Glutamatergic neuron (in vitro differentiated cells): ENCODE results near the gene LSM3. TPM values are rescaled to one million over a fixed set of nuclear protein-coding genes. Genes with fewer than 3 reads are reported as not detected.

Experiments
- DNase-seq: peaks from one replicate; pipeline ENCODE4 v3.0.0; 2022
- H3K27ac Mint-ChIP-seq: one replicate; pipeline ENCODE4 v1.8.0; 2020; ENCODE audit warnings: mild to moderate bottlenecking, mixed read lengths, inconsistent platforms; ENCODE audit not compliant: unreplicated experiment
- H3K27me3 Mint-ChIP-seq: one replicate; pipeline ENCODE4 v1.8.0; 2020; ENCODE audit warnings: mild to moderate bottlenecking, moderate library complexity, mixed read lengths, inconsistent platforms; ENCODE audit not compliant: unreplicated experiment
- H3K36me3 Mint-ChIP-seq: one replicate; pipeline ENCODE4 v1.8.0; 2020; ENCODE audit warnings: mild to moderate bottlenecking, mixed read lengths, inconsistent platforms; ENCODE audit not compliant: unreplicated experiment
- H3K4me1 Mint-ChIP-seq: one replicate; pipeline ENCODE4 v1.8.0; 2020; ENCODE audit warnings: mild to moderate bottlenecking, low read depth, mixed read lengths, inconsistent platforms; ENCODE audit not compliant: unreplicated experiment
- H3K4me3 Mint-ChIP-seq: one replicate; pipeline ENCODE4 v1.8.0; 2020; ENCODE audit warnings: mild to moderate bottlenecking, mixed read lengths, inconsistent platforms; ENCODE audit not compliant: unreplicated experiment
- H3K9me3 Mint-ChIP-seq: one replicate; pipeline ENCODE4 v1.8.0; 2020; ENCODE audit warnings: mild to moderate bottlenecking, moderate library complexity, mixed read lengths, inconsistent platforms; ENCODE audit not compliant: unreplicated experiment
- CTCF ChIP-seq: fragments of 200-600 bp; sonication (generic); IDR thresholded peaks from one replicate; pipeline ENCODE4 v1.5.0; 2021; ENCODE audit not compliant: partially characterized antibody, unreplicated experiment
- total RNA-seq: library from RNA; stranded (reverse); fragmentation: NEBNext Ultra II Directional; extraction: Animal tissue kit (Norgen Biotek cat#: 25700); gene quantifications from one replicate; pipeline ENCODE4 v1.2.1, GENCODE V29; 2021; ENCODE audit not compliant: unreplicated experiment

The LSM3 gene
- total RNA-seq, 1 donor from 2014 or later: 8.4 TPM

- Mint-ChIP-seq H3K4me3 (no peak overlapping the region), H3K4me1 (peaks cover 6% of the 10 kb centered on the region), H3K27ac (no peak overlapping the region), H3K27me3 (peaks cover 9% of the 10 kb centered on the region), H3K9me3 (no peaks in the 10 kb centered on the region), H3K36me3 (no peaks in the 10 kb centered on the region)
- DNase-seq: no peak
- no peak for TF ChIP-seq CTCF
Measured at GRCh38 chr3:14143271-14144225, 35.1 kb upstream of the LSM3 start.

DNA sequence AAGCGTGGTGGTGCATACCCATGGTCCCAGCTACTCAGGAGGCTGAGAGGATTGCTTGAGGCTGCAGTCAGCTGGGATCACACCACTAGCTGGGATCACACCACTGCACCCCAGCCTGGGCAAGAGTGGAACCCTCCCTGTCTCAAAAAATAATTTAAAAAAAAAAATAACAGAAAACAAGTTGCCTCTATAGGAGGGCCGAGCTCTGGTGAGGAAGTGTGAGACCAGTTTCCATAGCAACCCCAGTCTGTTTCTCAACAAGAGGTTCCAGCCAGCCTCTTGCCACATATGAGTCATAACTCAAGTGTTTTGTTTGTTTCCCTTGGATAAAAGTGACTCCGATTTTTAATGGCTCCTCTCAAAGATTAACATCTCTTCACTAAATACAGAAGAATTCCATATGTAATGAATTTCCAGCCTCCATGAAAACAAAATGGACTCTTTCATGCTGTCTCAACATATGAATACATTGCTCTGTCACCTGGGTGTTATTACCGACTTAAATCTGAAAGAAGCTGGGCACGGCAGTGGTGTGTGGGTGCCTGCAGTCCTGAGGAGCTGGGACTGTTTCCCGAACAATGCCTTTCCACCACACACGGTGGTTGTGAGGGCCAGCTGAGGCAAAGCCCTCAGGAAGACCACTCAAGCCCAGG is 34.1 kb upstream of the LSM3 start:
- DNase-seq: no peak
- peaks cover 6% of the 10 kb centered on the region for H3K27me3 Mint-ChIP-seq
- no peak overlapping the region for H3K4me3 Mint-ChIP-seq
- no peak for TF ChIP-seq CTCF
- H3K9me3 Mint-ChIP-seq: no peaks in the 10 kb centered on the region
- peaks cover 5% of the 10 kb centered on the region for H3K4me1 Mint-ChIP-seq
- H3K27ac Mint-ChIP-seq: no peak overlapping the region
- no peaks in the 10 kb centered on the region for H3K36me3 Mint-ChIP-seq

DNA sequence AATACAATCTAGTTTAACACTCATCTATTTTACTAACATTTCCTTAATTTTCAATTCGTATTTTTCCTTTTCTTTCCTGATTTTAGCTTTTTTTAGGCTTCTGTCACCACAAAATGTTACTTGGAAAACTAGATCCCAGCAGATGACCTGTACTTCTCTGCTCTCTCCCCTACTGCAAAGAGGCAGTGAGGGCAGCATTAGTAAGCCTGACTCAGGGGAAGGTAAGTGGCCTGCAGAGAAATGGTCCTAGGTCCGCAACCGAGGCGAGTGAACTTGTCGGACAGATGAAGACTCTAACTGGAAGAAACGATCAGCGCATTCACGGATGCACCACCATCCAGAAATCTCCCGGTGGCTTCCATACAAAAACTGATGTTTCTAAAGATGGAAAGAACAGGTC is 33.4 kb upstream of the LSM3 start:
- TF ChIP-seq CTCF: no peak
- Mint-ChIP-seq H3K27me3 (peaks cover 5% of the 10 kb centered on the region), H3K4me3 (no peak overlapping the region)

GRCh38 chr3:14145670-14146380 is 32.8 kb upstream of the LSM3 start:
- no peak overlapping the region for H3K27ac Mint-ChIP-seq
- H3K4me3 Mint-ChIP-seq: no peak overlapping the region
- H3K36me3 Mint-ChIP-seq: no peaks in the 10 kb centered on the region
- H3K4me1 Mint-ChIP-seq: peaks cover 4% of the 10 kb centered on the region
- no peak for TF ChIP-seq CTCF
- H3K27me3 Mint-ChIP-seq: peaks cover 5% of the 10 kb centered on the region
- DNase-seq: no peak
- peaks cover under 1% of the 10 kb centered on the region for H3K9me3 Mint-ChIP-seq

More for the DNA sequence above, 33.4 kb upstream of the LSM3 start:
- Mint-ChIP-seq H3K36me3 (no peaks in the 10 kb centered on the region), H3K9me3 (no peaks in the 10 kb centered on the region), H3K27ac (no peak overlapping the region), H3K4me1 (peaks cover 4% of the 10 kb centered on the region)
- no peak for DNase-seq
